GM12878 (cell line): Measurements from ENCODE around the gene AGPAT2. TPM values are rescaled to one million over a fixed set of nuclear protein-coding genes. Genes with fewer than 3 reads are reported as not detected.

Experiments
- ATAC-seq: fragments of 200-7000 bp; cut with Tn5 transposase; 3 replicates; pipeline ENCODE4 v1.9.1; 2020; ENCODE audit warnings: mild to moderate bottlenecking, moderate library complexity
- BruUV-seq: library from RNA; stranded (reverse); fragments of 400-500 nt; replicated peaks from 2 replicates; lab custom pipeline; 2021; lab: Mats Ljungman, UMichigan
- CTCF ChIA-PET: fragments of 300-600 bp; sonication (Branson Sonifier 250); formaldehyde crosslinking; extraction: SDS; loops from one replicate; lab custom pipeline; 2021; ENCODE audit warnings: inconsistent platforms; lab: Yijun Ruan, JAX
- POLR2A ChIA-PET: fragments of 350-600 bp; formaldehyde crosslinking; extraction: SDS; loops from one replicate; lab custom pipeline; 2021; ENCODE audit warnings: inconsistent platforms; lab: Charles Lee
- RAD21 ChIA-PET: fragments of 300-600 bp; sonication (Branson Sonifier 250); formaldehyde crosslinking; loops from one replicate; lab custom pipeline; 2023; ENCODE audit warnings: antibody characterized with exemption; ENCODE audit not compliant: unreplicated experiment; lab: Charles Lee
- SMC1A ChIA-PET: fragments of 300-600 bp; sonication (Branson Sonifier 250); formaldehyde crosslinking; loops from one replicate; lab custom pipeline; 2023; ENCODE audit not compliant: unreplicated experiment, uncharacterized antibody; lab: Charles Lee
- DNase-seq: peaks from one replicate; pipeline ENCODE4 v3.0.0-alpha.2; 2011; ENCODE audit warnings: low read depth, low spot score
- FAIRE-seq: peaks from 3 replicates; lab custom pipeline; 2011; peaks lifted over from hg19 to GRCh38; lab: Jason Lieb, UNC
- H2AFZ ChIP-seq: 2 replicates; pipeline ENCODE4 v1.6.0; 2011; ENCODE audit warnings: low read depth, low read length, control low read depth; ENCODE audit not compliant: control insufficient read depth
- H3K27ac ChIP-seq: 2 replicates; pipeline ENCODE4 v1.5.1; 2011; ENCODE audit warnings: control low read depth; ENCODE audit not compliant: control insufficient read depth, insufficient read depth
- H3K27me3 ChIP-seq, 2 experiments: replicated peaks in 1 of 2; 2 replicates each; pipeline versions ENCODE4 v1.6.0 to v1.6.1; 2011; ENCODE audit warnings: low read length in 1 of 2; ENCODE audit not compliant: control insufficient read depth in 2 of 2, insufficient read depth in 2 of 2
- H3K36me3 ChIP-seq, 2 experiments: 2 replicates each; pipeline ENCODE4 v1.5.1; 2011; ENCODE audit warnings: low read length in 1 of 2; ENCODE audit not compliant: control insufficient read depth in 2 of 2, insufficient read depth in 2 of 2
- H3K4me1 ChIP-seq: 2 replicates; pipeline ENCODE4 v1.6.1; 2011; ENCODE audit warnings: mild to moderate bottlenecking, low read length, moderate library complexity, mixed read lengths; ENCODE audit not compliant: control insufficient read depth, insufficient read depth
- H3K4me2 ChIP-seq: 2 replicates; pipeline ENCODE4 v1.6.0; 2011; ENCODE audit warnings: control low read depth; ENCODE audit not compliant: control insufficient read depth, insufficient read depth
- H3K4me3 ChIP-seq: fragments of 200-600 bp; sonication (generic); 2 replicates; pipeline ENCODE4 v1.5.1; 2016
- H3K79me2 ChIP-seq: 2 replicates; pipeline ENCODE4 v1.6.0; 2011; ENCODE audit warnings: low read length; ENCODE audit not compliant: control insufficient read depth, insufficient read depth
- H3K9ac ChIP-seq: 2 replicates; pipeline ENCODE4 v1.8.0; 2011; ENCODE audit warnings: low read length, control low read depth, mixed read lengths; ENCODE audit not compliant: control insufficient read depth, insufficient read depth
- H3K9me3 ChIP-seq: replicated peaks from 3 replicates; pipeline ENCODE4 v1.5.1; 2011; ENCODE audit warnings: mild to moderate bottlenecking, low read length; ENCODE audit not compliant: control insufficient read depth, insufficient read depth
- H4K20me1 ChIP-seq: 2 replicates; pipeline ENCODE4 v1.6.0; 2011; ENCODE audit not compliant: control insufficient read depth, insufficient read depth
- BHLHE40 ChIP-seq, 2 experiments: fragments of 450-650 bp in 1 of 2; IDR thresholded peaks; 2 replicates each; pipeline ENCODE4 v1.6.1; 2011 to 2017; ENCODE audit warnings: low read depth in 2 of 2, borderline replicate concordance in 1 of 2, improper control_type of control experiment in 1 of 2, low read length in 1 of 2, mild to moderate bottlenecking in 1 of 2
- CEBPZ ChIP-seq: fragments of 150-350 bp; IDR thresholded peaks from 2 replicates; pipeline ENCODE4 v1.6.1; 2016; ENCODE audit warnings: low read depth, low read length
- HCFC1 ChIP-seq: fragments of 150-350 bp; IDR thresholded peaks from 2 replicates; pipeline ENCODE4 v1.6.1; 2014; ENCODE audit warnings: low read length
- KAT2A ChIP-seq: conservative IDR thresholded peaks from 2 replicates; pipeline ENCODE4 v1.6.1; 2011; ENCODE audit warnings: low read depth, low read length; ENCODE audit not compliant: control insufficient read depth
- NFXL1 ChIP-seq: fragments of 450-650 bp; IDR thresholded peaks from 2 replicates; pipeline ENCODE4 v1.6.1; 2017; ENCODE audit warnings: antibody characterized with exemption, mild to moderate bottlenecking, borderline replicate concordance
- NR2F1 ChIP-seq: fragments of 450-650 bp; conservative IDR thresholded peaks from 2 replicates; pipeline ENCODE4 v1.6.1; 2017; ENCODE audit warnings: mild to moderate bottlenecking
- PRDM15 ChIP-seq: fragments of 450-650 bp; formaldehyde crosslinking; IDR thresholded peaks from 2 replicates; pipeline ENCODE4 v1.4.0; 2020; ENCODE audit warnings: mild to moderate bottlenecking, moderate library complexity
- RFX5 ChIP-seq: IDR thresholded peaks from 2 replicates; pipeline ENCODE4 v1.6.1; 2011; ENCODE audit warnings: low read depth, low read length, improper control_type of control experiment
- SRF ChIP-seq, 2 experiments: IDR thresholded peaks; 2 replicates each; pipeline ENCODE4 v1.6.1; 2011; ENCODE audit warnings: low read depth in 2 of 2, low read length in 2 of 2, mild to moderate bottlenecking in 1 of 2, moderate library complexity in 1 of 2
- TAF1 ChIP-seq: IDR thresholded peaks from 2 replicates; pipeline ENCODE4 v1.6.1; 2011; ENCODE audit warnings: mild to moderate bottlenecking, low read depth, low read length, borderline replicate concordance
- ZNF274 ChIP-seq: IDR thresholded peaks from one replicate; pipeline ENCODE4 v1.8.0; 2011; ENCODE audit not compliant: insufficient read length, insufficient read depth
- ZNF622 ChIP-seq: fragments of 450-650 bp; IDR thresholded peaks from 2 replicates; pipeline ENCODE4 v1.6.1; 2017; ENCODE audit warnings: mild to moderate bottlenecking, inconsistent platforms
- WGBS: methylation state at CpG from one replicate; pipeline ENCODE4 v1.1.6; 2016; ENCODE audit warnings: low lambda C conversion rate; ENCODE audit not compliant: insufficient replicate concordance, insufficient coverage; ENCODE audit errors: missing lambda C conversion rate; 5-methylcytosine and 5-hydroxymethylcytosine counted together
- in situ Hi-C: fragments of 300-500 bp; cut with MboI; formaldehyde crosslinking; loops from 9 replicates; pipeline ENCODE4 v1.14.3; 2018; ENCODE audit warnings: mixed read lengths
- intact Hi-C: fragments of 100-400 bp; cut with micrococcal nuclease; formaldehyde crosslinking; loops from one replicate; pipeline ENCODE4 v1.14.2; 2022; ENCODE audit not compliant: unreplicated experiment
- polyA plus RNA-seq, 11 experiments: library from polyadenylated mRNA; depleted of rRNA in 4 of 11; unstranded in 6 of 11; stranded (reverse) in 5 of 11; fragments of >200 nt; fragmentation: Nextera tagmentation in 4 of 11; fragmentation: Illumina TruSeq in 1 of 11; extraction: Ambion mirVana in 4 of 11; extraction: Trizol in 1 of 11; gene quantifications; 1 replicate in 1 of 11; 2 replicates in 10 of 11; pipeline versions ENCODE4 v1.2.1 to v1.2.3, GENCODE V29; 2011 to 2016; ENCODE audit warnings: inconsistent platforms in 2 of 11, missing spikeins in 2 of 11, low read depth in 1 of 11
- total RNA-seq, 4 experiments: library from RNA; depleted of rRNA in 3 of 4; stranded (reverse); fragments of >200 nt in 3 of 4; fragmentation: Illumina TruSeq in 1 of 4; extraction: Trizol in 1 of 4; gene quantifications; 2 replicates each; pipeline versions ENCODE4 v1.2.1 to v1.2.3, GENCODE V29; 2013 to 2021
- TF ChIP-seq, protein P1 (sequence below): fragments of 450-650 bp; IDR thresholded peaks from 2 replicates; pipeline ENCODE4 v1.6.1; 2017; ENCODE audit warnings: antibody characterized with exemption, mild to moderate bottlenecking, moderate library complexity

Gene AGPAT2
- total and polyA plus RNA-seq, 10 of the 15 experiments (the other 5 are each of a cell fraction or from before 2014, with no cell fraction given), result 0.10 to 28.5 (median 18.2) TPM

DNA sequence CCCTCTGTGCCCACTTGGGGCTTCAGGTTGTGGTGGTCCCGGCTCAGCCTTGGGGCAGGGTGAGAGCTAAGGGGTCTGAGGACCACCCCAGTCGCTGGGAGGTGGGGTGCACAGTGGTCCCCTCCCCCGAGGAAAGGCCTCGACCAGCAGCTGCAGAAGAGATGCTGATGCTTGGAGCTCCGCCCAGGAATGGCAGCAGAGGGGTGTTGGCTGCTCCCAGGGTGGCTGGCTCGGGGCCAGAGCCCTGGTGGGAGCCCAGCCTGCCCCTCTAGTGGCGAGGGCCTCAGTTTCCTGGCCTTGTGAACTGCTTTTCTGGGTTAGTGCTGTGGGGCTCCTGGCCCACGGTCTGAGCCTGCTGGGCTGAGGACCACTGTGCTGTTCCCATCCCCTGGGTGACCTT, 26.3 kb upstream of the AGPAT2 start:
- Histone ChIP-seq H2AFZ (no peak overlapping the region), H3K4me1 (no peaks in the 10 kb centered on the region), H3K79me2 (no peaks in the 10 kb centered on the region), H4K20me1 (no peaks in the 10 kb centered on the region), H3K36me3 (no peaks in the 10 kb centered on the region), H3K4me3 (no peak overlapping the region), H3K27me3 (peaks cover 2 to 7% of the 10 kb centered on the region in 2 experiments), H3K27ac (no peak overlapping the region), H3K9me3 (no peaks in the 10 kb centered on the region), H3K9ac (no peak overlapping the region), H3K4me2 (no peak overlapping the region)
- SMC1A ChIA-PET, result no interaction called here
- DNase-seq, result no peak
- 0 out of 3 replicates have a peak, but pooled peaks have one; percentile 15 for ATAC-seq
- BruUV-seq, result no TSS peak
- CTCF ChIA-PET, result interaction anchor here (0.6 to 1.7 kb wide), 2 partner anchors 13 to 29 kb away, joined by 3 to 8 read pairs; partner anchors contain the start of gene LCN10
- no peak for FAIRE-seq
- intact Hi-C loops, result no loop called here
- WGBS, result 10% methylated on average over 8 of the region's 8 CpGs
- in situ Hi-C loops, result no loop called here
- POLR2A ChIA-PET, result no interaction called here
- RAD21 ChIA-PET, result no interaction called here
- TF ChIP-seq BHLHE40 (IDR thresholded peaks at IDR 0.05; ENCODE audit: borderline replicate concordance in 1 of 2, low read depth in 2 of 2, low read length in 1 of 2) (no peak), PRDM15 (no peak), NFXL1 (no peak), KAT2A (no peak), TAF1 (no peak), HCFC1 (no peak), NR2F1 (no peak), ZNF622 (no peak), ZNF274 (no peak), SRF (IDR thresholded peaks at IDR 0.05; ENCODE audit: low read depth in 2 of 2, low read length in 2 of 2) (no peak), RFX5 (no peak), CEBPZ (no peak)
- TF ChIP-seq, protein P1, sequence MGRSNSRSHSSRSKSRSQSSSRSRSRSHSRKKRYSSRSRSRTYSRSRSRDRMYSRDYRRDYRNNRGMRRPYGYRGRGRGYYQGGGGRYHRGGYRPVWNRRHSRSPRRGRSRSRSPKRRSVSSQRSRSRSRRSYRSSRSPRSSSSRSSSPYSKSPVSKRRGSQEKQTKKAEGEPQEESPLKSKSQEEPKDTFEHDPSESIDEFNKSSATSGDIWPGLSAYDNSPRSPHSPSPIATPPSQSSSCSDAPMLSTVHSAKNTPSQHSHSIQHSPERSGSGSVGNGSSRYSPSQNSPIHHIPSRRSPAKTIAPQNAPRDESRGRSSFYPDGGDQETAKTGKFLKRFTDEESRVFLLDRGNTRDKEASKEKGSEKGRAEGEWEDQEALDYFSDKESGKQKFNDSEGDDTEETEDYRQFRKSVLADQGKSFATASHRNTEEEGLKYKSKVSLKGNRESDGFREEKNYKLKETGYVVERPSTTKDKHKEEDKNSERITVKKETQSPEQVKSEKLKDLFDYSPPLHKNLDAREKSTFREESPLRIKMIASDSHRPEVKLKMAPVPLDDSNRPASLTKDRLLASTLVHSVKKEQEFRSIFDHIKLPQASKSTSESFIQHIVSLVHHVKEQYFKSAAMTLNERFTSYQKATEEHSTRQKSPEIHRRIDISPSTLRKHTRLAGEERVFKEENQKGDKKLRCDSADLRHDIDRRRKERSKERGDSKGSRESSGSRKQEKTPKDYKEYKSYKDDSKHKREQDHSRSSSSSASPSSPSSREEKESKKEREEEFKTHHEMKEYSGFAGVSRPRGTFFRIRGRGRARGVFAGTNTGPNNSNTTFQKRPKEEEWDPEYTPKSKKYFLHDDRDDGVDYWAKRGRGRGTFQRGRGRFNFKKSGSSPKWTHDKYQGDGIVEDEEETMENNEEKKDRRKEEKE, result no peak
